ENCODE data around the gene JADE1. TPM values are rescaled to one million over a fixed set of nuclear protein-coding genes. Genes with fewer than 3 reads are reported as not detected.

The JADE1 gene
- total RNA-seq, 5 donors from 2014 or later (not counting 1 experiment from before 2014, with no cell fraction given) = 51.3 to 63.0 (median 56.6) TPM

GRCh38 chr4:128775916-128776315 is 33.6 kb upstream of the JADE1 start:
- 46% methylated on average over 2 of the region's 3 CpGs for WGBS (ENCODE audit: insufficient coverage)
- H3K27ac Mint-ChIP-seq = no peak overlapping the region

GRCh38 chr4:128776794-128777216 is 32.7 kb upstream of the JADE1 start:
- Mint-ChIP-seq H3K27me3 (peaks cover 3 to 5% of the 10 kb centered on the region in 2 donors), H3K9me3 (no peaks in the 10 kb centered on the region), H3K4me1 (no peaks in the 10 kb centered on the region), H3K27ac (no peak overlapping the region), H3K36me3 (no peaks in the 10 kb centered on the region), H3K4me3 (no peak overlapping the region)
- Histone ChIP-seq H3K4me1 (ENCODE audit: control insufficient read depth in 1 of 2, extremely low read depth in 1 of 2, insufficient read depth in 2 of 2, low read length in 2 of 2) (no peaks in the 10 kb centered on the region), H3K27ac (ENCODE audit: low read length) (no peak overlapping the region), H3K4me3 (ENCODE audit: control insufficient read depth in 1 of 2, extremely low read depth in 1 of 2, low read length in 1 of 2) (no peak overlapping the region), H3K9me3 (no peaks in the 10 kb centered on the region), H3K27me3 (replicated peaks in 1 of 2; ENCODE audit: control insufficient read depth in 2 of 2, extremely low read depth in 1 of 2, insufficient read depth in 2 of 2, low read length in 1 of 2) (no peaks in the 10 kb centered on the region), H3K36me3 (ENCODE audit: control insufficient read depth in 2 of 2, extremely low read depth in 1 of 2, insufficient read depth in 1 of 2, low read length in 1 of 2) (no peaks in the 10 kb centered on the region)
- WGBS (ENCODE audit: insufficient coverage) = 40% methylated on average over 1 of the region's 3 CpGs
- ATAC-seq (replicated peaks in 1 of 4) (no peak), DNase-seq (no peak)
- CTCF ChIA-PET = no interaction called here
- POLR2A ChIA-PET = interaction anchor here in 1 of 2 donors (0.6 kb wide), 1 partner anchor 84 kb away, joined by 3 read pairs; no protein-coding TSS in a partner anchor

More at GRCh38 chr4:128775916-128776315, 33.6 kb upstream of the JADE1 start:
- POLR2A ChIA-PET = no interaction called here
- H3K4me3 Mint-ChIP-seq = no peak overlapping the region
- H3K27ac ChIP-seq (ENCODE audit: low read length) = no peak overlapping the region
- peaks cover 0 to 1% (median 0%) of the 10 kb centered on the region in 3 donors for H3K4me1 Mint-ChIP-seq
- H3K36me3 ChIP-seq (ENCODE audit: control insufficient read depth in 2 of 2, extremely low read depth in 1 of 2, insufficient read depth in 1 of 2, low read length in 1 of 2) = no peaks in the 10 kb centered on the region
- CTCF ChIA-PET = interaction anchor here in 1 of 2 donors (0.6 kb wide), 2 partner anchors 19 to 131 kb away, joined by 5 to 8 read pairs; no protein-coding TSS in a partner anchor
- H3K36me3 Mint-ChIP-seq = no peaks in the 10 kb centered on the region
- no peaks in the 10 kb centered on the region for H3K27me3 ChIP-seq (replicated peaks in 1 of 2; ENCODE audit: control insufficient read depth in 2 of 2, extremely low read depth in 1 of 2, insufficient read depth in 2 of 2, low read length in 1 of 2)
- no peaks in the 10 kb centered on the region for H3K9me3 Mint-ChIP-seq
- H3K9me3 ChIP-seq = no peaks in the 10 kb centered on the region
- H3K4me3 ChIP-seq (ENCODE audit: control insufficient read depth in 1 of 2, extremely low read depth in 1 of 2, low read length in 1 of 2) = no peak overlapping the region
- no peak for ATAC-seq (replicated peaks in 1 of 4)
- DNase-seq = no peak
- peaks cover 1 to 5% of the 10 kb centered on the region in 2 donors for H3K27me3 Mint-ChIP-seq
- H3K4me1 ChIP-seq (ENCODE audit: control insufficient read depth in 1 of 2, extremely low read depth in 1 of 2, insufficient read depth in 2 of 2, low read length in 2 of 2) = no peaks in the 10 kb centered on the region

- Mint-ChIP-seq H3K4me1 (no peaks in the 10 kb centered on the region), H3K27ac (no peak overlapping the region), H3K27me3 (peaks cover 3 to 4% of the 10 kb centered on the region in 2 donors), H3K36me3 (no peaks in the 10 kb centered on the region), H3K9me3 (no peaks in the 10 kb centered on the region), H3K4me3 (no peak overlapping the region)
- Histone ChIP-seq H3K9me3 (no peaks in the 10 kb centered on the region), H3K4me1 (ENCODE audit: control insufficient read depth in 1 of 2, extremely low read depth in 1 of 2, insufficient read depth in 2 of 2, low read length in 2 of 2) (no peaks in the 10 kb centered on the region), H3K27me3 (replicated peaks in 1 of 2; ENCODE audit: control insufficient read depth in 2 of 2, extremely low read depth in 1 of 2, insufficient read depth in 2 of 2, low read length in 1 of 2) (no peaks in the 10 kb centered on the region), H3K4me3 (ENCODE audit: control insufficient read depth in 1 of 2, extremely low read depth in 1 of 2, low read length in 1 of 2) (no peak overlapping the region), H3K27ac (ENCODE audit: low read length) (no peak overlapping the region), H3K36me3 (ENCODE audit: control insufficient read depth in 2 of 2, extremely low read depth in 1 of 2, insufficient read depth in 1 of 2, low read length in 1 of 2) (no peaks in the 10 kb centered on the region)
- no peak for DNase-seq
- CTCF ChIA-PET = no interaction called here
- no peak for ATAC-seq (replicated peaks in 1 of 4)
- POLR2A ChIA-PET = no interaction called here
- no CpG with 5 or more reads among the region's 1 CpG for WGBS (ENCODE audit: insufficient coverage)
These were observed 28.8 kb upstream of the JADE1 start for GRCh38 chr4:128780688-128781087.

- peaks cover 0 to 3% of the 10 kb centered on the region in 2 donors for H3K27me3 Mint-ChIP-seq
- H3K27ac Mint-ChIP-seq = no peak overlapping the region
- H3K4me1 Mint-ChIP-seq = no peaks in the 10 kb centered on the region
- no peaks in the 10 kb centered on the region for H3K9me3 Mint-ChIP-seq
- Histone ChIP-seq H3K4me1 (ENCODE audit: control insufficient read depth in 1 of 2, extremely low read depth in 1 of 2, insufficient read depth in 2 of 2, low read length in 2 of 2) (no peaks in the 10 kb centered on the region), H3K27me3 (replicated peaks in 1 of 2; ENCODE audit: control insufficient read depth in 2 of 2, extremely low read depth in 1 of 2, insufficient read depth in 2 of 2, low read length in 1 of 2) (no peaks in the 10 kb centered on the region), H3K36me3 (ENCODE audit: control insufficient read depth in 2 of 2, extremely low read depth in 1 of 2, insufficient read depth in 1 of 2, low read length in 1 of 2) (no peaks in the 10 kb centered on the region), H3K27ac (ENCODE audit: low read length) (no peak overlapping the region), H3K4me3 (ENCODE audit: control insufficient read depth in 1 of 2, extremely low read depth in 1 of 2, low read length in 1 of 2) (no peak overlapping the region), H3K9me3 (no peaks in the 10 kb centered on the region)
- no peaks in the 10 kb centered on the region for H3K36me3 Mint-ChIP-seq
- no peak overlapping the region for H3K4me3 Mint-ChIP-seq
- POLR2A ChIA-PET = interaction anchor here in 1 of 2 donors (0.6 kb wide), 1 partner anchor 323 kb away, joined by 3 read pairs; no protein-coding TSS in a partner anchor
- ATAC-seq (replicated peaks in 1 of 4) = peak; percentile 74 to 91 (median 83)
- DNase-seq = peak; percentile 20 to 80 (median 59)
- no CpG with 5 or more reads among the region's 3 CpGs for WGBS (ENCODE audit: insufficient coverage)
- CTCF ChIA-PET = interaction anchor here (0.6 to 2.6 kb wide), 16 partner anchors 21 to 911 kb away, joined by 3 to 20 read pairs (median 4); partner anchors contain the start of gene JADE1 (in 1 of the 2)
These were observed 27.3 kb upstream of the JADE1 start for GRCh38 chr4:128782076-128782715.

GRCh38 chr4:128782875-128783614 is 26.5 kb upstream of the JADE1 start:
- H3K9me3 ChIP-seq = no peaks in the 10 kb centered on the region
- Mint-ChIP-seq H3K27ac (no peak overlapping the region), H3K36me3 (no peaks in the 10 kb centered on the region), H3K27me3 (peaks cover 0 to 3% of the 10 kb centered on the region in 2 donors), H3K4me3 (no peak overlapping the region), H3K4me1 (no peaks in the 10 kb centered on the region), H3K9me3 (no peaks in the 10 kb centered on the region)
- WGBS (ENCODE audit: insufficient coverage) = 92% methylated on average over 3 of the region's 12 CpGs
- no peaks in the 10 kb centered on the region for H3K36me3 ChIP-seq (ENCODE audit: control insufficient read depth in 2 of 2, extremely low read depth in 1 of 2, insufficient read depth in 1 of 2, low read length in 1 of 2)
- ATAC-seq (replicated peaks in 1 of 4) (no peak), DNase-seq (no peak)
- no peaks in the 10 kb centered on the region for H3K4me1 ChIP-seq (ENCODE audit: control insufficient read depth in 1 of 2, extremely low read depth in 1 of 2, insufficient read depth in 2 of 2, low read length in 2 of 2)
- peaks cover 0 to 4% of the 10 kb centered on the region in 2 experiments for H3K27me3 ChIP-seq (replicated peaks in 1 of 2; ENCODE audit: control insufficient read depth in 2 of 2, extremely low read depth in 1 of 2, insufficient read depth in 2 of 2, low read length in 1 of 2)
- H3K4me3 ChIP-seq (ENCODE audit: control insufficient read depth in 1 of 2, extremely low read depth in 1 of 2, low read length in 1 of 2) = no peak overlapping the region
- POLR2A ChIA-PET = interaction anchor here (0.6 kb wide), 2 partner anchors 324 to 666 kb away, joined by 3 read pairs; no protein-coding TSS in a partner anchor
- H3K27ac ChIP-seq (ENCODE audit: low read length) = no peak overlapping the region
- CTCF ChIA-PET = interaction anchor here (0.6 to 2.6 kb wide), 20 partner anchors 10 to 854 kb away, joined by 3 to 20 read pairs (median 4); partner anchors contain the start of gene JADE1 (in 1 of the 2)

GRCh38 chr4:128787509-128788311 is 21.8 kb upstream of the JADE1 start:
- Histone ChIP-seq H3K4me1 (ENCODE audit: control insufficient read depth in 1 of 2, extremely low read depth in 1 of 2, insufficient read depth in 2 of 2, low read length in 2 of 2) (no peaks in the 10 kb centered on the region), H3K9me3 (no peaks in the 10 kb centered on the region), H3K36me3 (ENCODE audit: control insufficient read depth in 2 of 2, extremely low read depth in 1 of 2, insufficient read depth in 1 of 2, low read length in 1 of 2) (no peaks in the 10 kb centered on the region), H3K27me3 (replicated peaks in 1 of 2; ENCODE audit: control insufficient read depth in 2 of 2, extremely low read depth in 1 of 2, insufficient read depth in 2 of 2, low read length in 1 of 2) (peaks cover 0 to 4% of the 10 kb centered on the region in 2 experiments), H3K27ac (ENCODE audit: low read length) (no peak overlapping the region), H3K4me3 (ENCODE audit: control insufficient read depth in 1 of 2, extremely low read depth in 1 of 2, low read length in 1 of 2) (no peak overlapping the region)
- POLR2A ChIA-PET = no interaction called here
- Mint-ChIP-seq H3K4me3 (no peak overlapping the region), H3K4me1 (no peaks in the 10 kb centered on the region), H3K9me3 (no peaks in the 10 kb centered on the region), H3K36me3 (no peaks in the 10 kb centered on the region), H3K27me3 (no peaks in the 10 kb centered on the region), H3K27ac (no peak overlapping the region)
- DNase-seq (no peak), ATAC-seq (replicated peaks in 1 of 4) (no peak)
- 95% methylated on average over 18 of the region's 18 CpGs for WGBS (ENCODE audit: insufficient coverage)
- CTCF ChIA-PET = interaction anchor here in 1 of 2 donors (0.7 kb wide), 1 partner anchor 25 kb away, joined by 4 read pairs; no protein-coding TSS in a partner anchor
